H54 (cell line): ENCODE data around the gene TRAF3IP1.

ENCODE experiments used
- DNase-seq: peaks from one replicate; pipeline ENCODE4 v3.0.0; 2011; ENCODE audit warnings: low spot score, mixed read lengths; ENCODE audit not compliant: insufficient read length
- FAIRE-seq: peaks from 3 replicates; lab custom pipeline; 2011; peaks lifted over from hg19 to GRCh38; lab: Jason Lieb, UNC
- POLR2A ChIP-seq: IDR thresholded peaks from 2 replicates; pipeline ENCODE4 v1.6.1; 2011; ENCODE audit warnings: low read depth, mild to moderate bottlenecking, low read length

TRAF3IP1 gene

GRCh38 chr2:238427435-238428162 is 107.3 kb downstream of the TRAF3IP1 start:
- FAIRE-seq (no peak), DNase-seq (no peak)
- TF ChIP-seq POLR2A: no peak

GRCh38 chr2:238428866-238429265 is 108.5 kb downstream of the TRAF3IP1 start:
- DNase-seq: no peak
- FAIRE-seq: no peak
- TF ChIP-seq POLR2A: no peak

GRCh38 chr2:238430781-238431180 is 110.5 kb downstream of the TRAF3IP1 start:
- TF ChIP-seq POLR2A: no peak
- FAIRE-seq (no peak), DNase-seq (no peak)

- DNase-seq: no peak
- no peak for TF ChIP-seq POLR2A
- FAIRE-seq: no peak
These were observed 111.1 kb downstream of the TRAF3IP1 start for GRCh38 chr2:238431456-238431855.

GRCh38 chr2:238433300-238433915 is 113.1 kb downstream of the TRAF3IP1 start:
- no peak for DNase-seq
- no peak for FAIRE-seq
- no peak for TF ChIP-seq POLR2A

GRCh38 chr2:238433941-238434845 is 113.9 kb downstream of the TRAF3IP1 start:
- DNase-seq (no peak), FAIRE-seq (peak; percentile 53)
- no peak for TF ChIP-seq POLR2A

GRCh38 chr2:238434846-238435751 is 114.8 kb downstream of the TRAF3IP1 start:
- FAIRE-seq: no peak
- no peak for TF ChIP-seq POLR2A
- no peak for DNase-seq

- DNase-seq (no peak), FAIRE-seq (no peak)
- TF ChIP-seq POLR2A: no peak
These were observed 115.4 kb downstream of the TRAF3IP1 start for GRCh38 chr2:238435752-238436096.

- DNase-seq (peak; percentile 78), FAIRE-seq (peak; percentile 100)
- TF ChIP-seq POLR2A: no peak
These were observed 118.8 kb downstream of the TRAF3IP1 start for GRCh38 chr2:238438856-238439849.

- FAIRE-seq: no peak
- no peak for DNase-seq
- TF ChIP-seq POLR2A: no peak
These were observed 119.6 kb downstream of the TRAF3IP1 start for GRCh38 chr2:238439917-238440316.

GRCh38 chr2:238440331-238440730 is 120.0 kb downstream of the TRAF3IP1 start:
- no peak for TF ChIP-seq POLR2A
- no peak for DNase-seq
- no peak for FAIRE-seq

GRCh38 chr2:238440767-238441166 is 120.4 kb downstream of the TRAF3IP1 start:
- TF ChIP-seq POLR2A: no peak
- no peak for FAIRE-seq
- no peak for DNase-seq
